Fibroblast of skin of right biceps (primary cell): ENCODE data around the gene DHRS7B.

Experiments used
- DNase-seq: peaks from one replicate; pipeline ENCODE4 v3.0.0-alpha.2; 2013

DHRS7B gene

DNA sequence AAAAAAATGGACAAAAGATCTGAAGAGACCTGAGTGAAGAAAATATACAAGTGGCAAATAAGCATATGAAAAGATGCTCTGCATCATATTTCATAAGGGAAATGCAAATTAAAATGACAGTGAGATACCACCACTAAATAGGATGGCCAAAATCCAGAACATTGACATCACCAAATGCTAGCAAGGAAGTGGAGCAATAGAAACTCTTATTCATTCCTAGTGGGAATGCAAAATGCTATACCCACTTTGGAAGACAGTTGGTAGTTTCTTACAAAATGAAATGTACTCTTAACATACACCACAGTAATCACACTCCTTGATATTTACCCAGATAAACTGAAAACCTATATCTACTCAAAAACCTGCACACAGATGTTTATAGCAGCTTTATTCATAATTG is 33.6 kb downstream of the DHRS7B start:
- DNase-seq: peak; percentile 15

DNA sequence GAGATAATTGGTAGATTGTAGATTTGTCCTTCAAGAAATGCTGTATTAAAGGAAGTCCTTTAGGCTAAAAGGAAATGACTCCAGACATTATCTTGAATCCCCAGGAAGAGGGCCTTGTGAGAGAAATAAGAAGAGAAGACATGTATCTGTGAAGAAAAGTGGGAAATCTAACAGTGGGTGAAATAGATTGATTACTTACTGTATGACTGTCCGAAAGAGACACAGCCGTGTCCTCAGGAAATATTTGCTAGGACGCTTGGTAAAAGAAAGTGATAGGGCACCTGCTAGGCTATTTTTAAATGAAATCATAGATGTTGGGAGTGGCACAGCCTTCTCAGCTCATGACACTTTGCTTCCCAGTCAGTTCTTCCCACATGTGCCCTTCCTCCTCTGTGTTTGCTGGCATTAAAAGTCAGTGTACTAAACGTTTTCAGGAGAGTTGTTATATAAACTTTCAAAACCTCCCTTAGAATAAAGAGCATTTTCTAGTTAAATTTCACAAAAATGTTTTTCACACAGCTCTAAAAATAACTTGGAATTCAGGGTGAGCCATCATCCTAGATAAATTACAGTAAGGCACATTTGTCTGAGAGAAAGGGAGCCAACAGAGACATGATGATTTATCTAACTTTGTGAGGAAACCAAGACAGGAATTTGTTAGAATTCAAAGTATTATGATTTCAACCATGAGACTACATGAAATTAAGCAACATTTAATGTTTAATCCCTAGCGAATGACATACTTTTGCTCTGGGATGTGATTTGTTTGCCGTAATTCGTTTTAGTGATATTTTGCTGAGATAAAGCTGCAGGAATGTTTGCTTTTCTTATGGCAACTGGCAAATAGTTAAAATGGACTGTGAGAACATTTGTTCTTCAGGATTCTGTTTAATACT is 35.0 kb downstream of the DHRS7B start:
- peak; percentile 85 for DNase-seq

DNA sequence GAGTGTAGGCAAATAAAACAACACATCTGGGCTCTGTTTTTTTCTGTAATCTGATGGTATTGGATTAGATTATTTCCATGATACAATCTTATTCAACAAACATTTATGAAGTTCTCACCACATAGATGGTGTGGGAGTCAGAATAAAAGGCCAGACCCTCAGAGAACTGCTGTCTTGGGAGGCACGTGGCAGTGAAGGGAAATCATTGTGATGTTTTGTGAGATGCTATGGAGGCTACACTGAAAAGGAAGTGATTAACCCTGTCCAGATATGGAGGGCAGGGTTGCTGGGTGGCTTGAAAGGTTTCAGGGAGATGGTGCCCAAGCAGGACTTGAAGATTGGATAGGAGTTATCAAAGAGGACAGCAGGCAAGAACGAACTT is 35.6 kb downstream of the DHRS7B start:
- DNase-seq: no peak

DNA sequence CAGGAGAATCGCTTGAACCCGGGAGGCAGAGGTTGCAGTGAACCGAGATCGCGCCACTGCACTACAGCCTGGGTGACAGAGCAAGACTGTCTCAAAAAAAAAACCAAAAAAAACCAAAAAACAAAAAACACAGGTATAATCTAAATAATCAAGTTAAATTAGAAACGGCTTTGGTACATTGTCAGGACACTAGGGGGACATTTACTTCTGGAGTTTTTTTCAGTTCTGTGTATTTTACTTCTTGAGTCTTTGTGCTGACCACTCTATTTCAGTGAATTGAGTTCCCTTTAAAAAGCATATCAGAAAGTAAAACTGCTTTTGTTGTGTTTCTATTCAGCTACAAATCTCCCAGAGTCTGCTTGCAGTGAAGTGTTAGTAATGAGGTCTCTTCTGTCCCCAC is 36.3 kb downstream of the DHRS7B start:
- no peak for DNase-seq

DNA sequence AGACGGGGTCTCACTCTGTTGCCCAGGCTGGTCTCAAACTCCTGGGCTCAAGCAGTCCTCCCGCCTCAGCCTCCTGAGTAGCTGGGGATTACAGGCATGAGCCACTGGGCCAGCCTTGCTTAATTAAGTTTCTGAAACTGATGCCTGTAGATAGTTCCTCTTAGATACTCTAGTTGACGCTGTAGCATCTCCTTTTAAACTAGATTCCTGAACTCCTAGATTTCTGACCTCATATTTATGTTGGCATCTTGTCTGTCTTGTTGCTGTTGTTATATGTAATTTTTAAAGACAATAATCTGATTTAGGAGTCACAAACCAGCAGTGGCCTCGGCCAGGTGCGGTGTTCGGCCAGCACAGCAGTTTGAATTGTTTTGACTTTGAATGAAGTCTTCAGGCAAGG is 37.5 kb downstream of the DHRS7B start:
- no peak for DNase-seq

DNA sequence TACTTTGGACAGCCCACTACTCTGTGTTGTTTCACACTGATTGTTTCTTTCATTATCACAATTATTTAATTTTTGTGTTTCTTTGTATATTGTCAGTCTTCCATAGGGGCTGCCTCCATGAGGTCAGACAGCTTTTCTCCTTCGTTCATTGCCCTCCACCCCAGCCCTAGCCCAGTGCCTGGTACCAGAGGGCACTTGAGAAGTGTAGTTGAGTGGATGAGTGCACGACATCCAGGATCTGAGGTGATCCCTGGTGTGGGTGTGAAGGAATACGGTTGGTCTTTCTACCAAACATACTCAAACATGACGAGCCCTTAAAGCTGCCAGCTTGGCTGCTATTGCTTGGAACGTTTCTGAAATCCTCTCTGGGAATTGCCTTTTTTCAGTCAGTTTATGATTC is 37.9 kb downstream of the DHRS7B start:
- DNase-seq: no peak

DNA sequence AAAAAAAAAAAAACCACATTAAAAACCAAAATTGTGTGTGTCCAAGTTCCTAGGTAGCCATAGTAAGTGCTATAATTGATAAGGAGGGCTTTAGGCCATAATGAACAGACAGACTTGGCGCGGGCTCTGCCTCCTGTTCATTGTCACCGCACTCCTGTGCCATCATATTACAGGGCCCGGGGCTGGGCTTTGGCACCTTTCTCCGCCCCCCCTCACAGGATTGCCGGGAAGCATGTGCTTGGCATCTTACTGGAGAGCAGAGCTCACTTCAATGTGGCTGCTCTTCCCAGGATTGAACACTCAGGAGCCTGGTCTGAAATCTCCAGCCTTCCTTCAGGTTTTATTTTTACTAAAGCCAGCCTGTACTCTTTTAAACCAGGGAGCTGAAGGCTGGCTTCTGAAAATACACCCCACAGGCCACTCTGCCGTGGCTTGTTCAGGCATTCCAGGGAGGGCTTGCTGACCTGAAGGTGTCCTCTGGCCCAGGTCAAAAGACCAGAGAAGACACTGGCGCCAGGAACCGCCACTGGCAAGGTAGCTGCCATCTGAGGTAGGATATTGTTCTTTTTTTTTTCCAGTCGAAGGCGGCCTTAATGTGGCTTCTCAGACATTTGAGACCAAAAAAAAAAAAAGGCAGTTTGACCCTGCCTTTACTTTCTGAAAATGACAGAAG is 39.3 kb downstream of the DHRS7B start:
- no peak for DNase-seq

DNA sequence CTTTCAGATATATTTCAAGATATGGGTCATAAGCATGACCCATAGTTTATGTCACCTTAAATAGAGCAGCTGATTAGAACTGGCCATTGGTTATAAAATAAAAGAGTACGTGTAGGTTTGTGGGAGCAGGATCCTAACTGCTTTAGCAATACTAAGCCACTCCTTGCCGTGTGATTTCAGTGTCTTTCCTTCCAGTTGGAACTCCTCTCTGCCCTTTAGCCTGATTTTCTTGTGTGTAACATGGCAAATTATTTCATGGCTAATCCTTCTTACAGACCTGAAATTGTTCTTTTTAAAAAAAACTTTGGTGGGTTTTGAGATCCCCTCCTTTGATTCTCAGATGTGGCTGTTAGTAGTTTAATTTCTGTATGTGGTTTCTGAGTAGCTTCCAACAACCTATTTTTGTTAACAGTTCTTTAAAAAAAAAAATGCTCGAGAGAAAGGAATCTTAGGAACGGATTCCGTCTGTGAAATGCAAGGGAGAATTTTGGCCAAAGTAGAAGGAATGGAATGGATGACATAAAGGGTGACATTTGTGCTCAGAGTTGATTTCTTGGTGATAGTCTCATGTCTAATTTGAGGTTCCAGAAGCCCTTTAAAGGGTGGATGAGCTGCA is 39.9 kb downstream of the DHRS7B start:
- DNase-seq: peak; percentile 76

DNA sequence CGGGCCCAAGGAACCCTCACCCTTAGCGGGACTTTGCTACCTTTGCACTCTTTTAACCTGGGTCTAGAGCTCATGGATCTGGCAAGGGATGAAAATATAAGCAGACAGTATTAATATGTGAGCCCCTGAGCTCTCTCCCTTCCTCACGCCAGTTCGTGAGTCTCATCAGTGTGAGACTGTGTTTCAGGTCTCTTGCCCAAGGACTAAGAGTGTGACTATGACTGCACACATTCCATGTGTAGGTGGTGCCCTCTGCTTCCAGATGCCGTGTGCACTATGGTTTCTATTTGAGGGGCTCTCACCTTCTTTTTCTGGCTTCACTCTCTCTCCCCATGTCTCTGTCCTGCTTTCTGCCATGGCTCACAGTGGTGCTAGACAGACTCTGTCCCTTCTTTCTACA is 40.5 kb downstream of the DHRS7B start:
- DNase-seq: peak; percentile 14

DNA sequence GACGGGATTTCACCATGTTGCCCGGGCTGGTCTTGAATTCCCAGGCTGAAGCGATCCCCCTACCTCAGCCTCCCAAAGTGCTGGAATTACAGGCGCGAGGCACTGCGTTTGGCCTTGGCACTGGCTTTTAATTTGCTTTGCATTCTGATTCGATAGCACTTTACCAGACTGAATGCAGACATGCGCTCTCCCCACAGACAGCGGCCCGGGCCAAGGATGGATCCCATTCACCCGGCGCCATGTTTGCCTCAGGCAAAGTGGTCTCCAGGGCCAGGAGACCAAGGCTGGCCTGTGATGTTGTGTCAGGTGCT is 41.7 kb downstream of the DHRS7B start:
- DNase-seq: no peak

DNA sequence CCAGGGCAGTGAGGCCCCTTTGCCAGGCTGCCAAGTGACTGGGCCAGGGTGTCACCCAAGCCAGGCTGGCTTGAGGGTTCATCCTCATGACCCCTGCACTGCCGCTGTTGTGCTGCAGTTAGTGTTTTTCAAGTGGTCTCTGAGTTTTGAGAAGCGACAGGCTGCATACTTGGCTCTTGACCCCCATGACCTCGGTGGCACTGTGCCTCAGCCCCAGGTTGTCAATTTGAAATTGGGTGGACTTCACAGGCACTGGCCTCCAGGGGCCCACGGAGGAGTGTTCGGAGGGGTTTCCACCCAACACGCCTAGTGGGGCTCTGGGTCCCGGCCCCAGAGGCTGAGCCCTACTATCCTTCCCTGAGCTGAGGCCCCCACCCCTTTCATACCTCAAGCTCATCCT is 42.7 kb downstream of the DHRS7B start:
- DNase-seq: no peak

DNA sequence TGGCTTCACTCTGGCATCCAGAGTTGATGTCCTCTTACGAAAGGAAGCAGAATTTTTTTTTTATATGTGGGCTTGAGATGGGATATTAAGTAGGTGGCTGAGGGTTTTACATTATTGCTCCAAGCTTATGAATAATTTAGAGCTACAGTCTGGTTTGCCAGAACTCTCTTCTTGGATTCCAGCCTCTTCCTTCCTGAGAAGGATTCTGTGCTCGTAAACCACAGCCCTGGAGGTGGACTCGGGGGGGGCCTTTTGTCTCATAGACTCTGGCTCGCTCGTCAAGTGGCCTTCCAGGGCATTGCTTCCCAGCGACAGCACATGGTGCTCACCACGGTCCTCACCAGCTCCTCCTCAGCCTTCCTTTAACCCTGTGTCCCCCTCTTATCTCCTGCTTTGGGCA is 44.0 kb downstream of the DHRS7B start:
- DNase-seq: no peak

DNA sequence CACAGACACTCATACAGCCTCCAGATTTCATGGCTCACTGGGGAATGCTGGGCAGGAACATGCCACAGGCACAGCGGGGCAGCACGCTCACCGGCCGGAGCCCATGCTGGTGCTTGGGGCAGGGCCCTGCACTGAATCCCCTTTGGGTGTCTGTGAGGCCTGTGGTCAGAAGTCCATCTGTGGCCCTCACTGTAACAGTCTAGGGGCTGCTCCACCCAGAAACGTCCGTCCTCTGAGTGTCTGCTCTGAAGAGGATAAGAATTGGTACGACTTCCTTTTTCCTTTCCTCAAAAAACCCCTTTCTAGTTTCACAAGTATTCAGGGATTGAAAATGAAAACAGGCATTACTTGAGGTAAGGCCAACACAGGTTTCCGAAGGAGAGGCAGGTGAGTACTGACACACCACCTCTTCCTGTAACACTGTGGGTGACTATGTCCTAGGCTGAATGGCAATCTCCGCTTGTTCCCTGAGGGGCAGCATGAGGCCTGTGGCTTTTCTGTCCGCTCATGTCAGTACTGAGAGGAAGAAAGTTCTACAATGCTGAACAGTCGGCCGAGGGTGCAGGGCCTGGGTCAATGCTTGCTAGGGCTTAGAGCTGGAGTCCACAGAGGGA is 44.7 kb downstream of the DHRS7B start:
- no peak for DNase-seq

DNA sequence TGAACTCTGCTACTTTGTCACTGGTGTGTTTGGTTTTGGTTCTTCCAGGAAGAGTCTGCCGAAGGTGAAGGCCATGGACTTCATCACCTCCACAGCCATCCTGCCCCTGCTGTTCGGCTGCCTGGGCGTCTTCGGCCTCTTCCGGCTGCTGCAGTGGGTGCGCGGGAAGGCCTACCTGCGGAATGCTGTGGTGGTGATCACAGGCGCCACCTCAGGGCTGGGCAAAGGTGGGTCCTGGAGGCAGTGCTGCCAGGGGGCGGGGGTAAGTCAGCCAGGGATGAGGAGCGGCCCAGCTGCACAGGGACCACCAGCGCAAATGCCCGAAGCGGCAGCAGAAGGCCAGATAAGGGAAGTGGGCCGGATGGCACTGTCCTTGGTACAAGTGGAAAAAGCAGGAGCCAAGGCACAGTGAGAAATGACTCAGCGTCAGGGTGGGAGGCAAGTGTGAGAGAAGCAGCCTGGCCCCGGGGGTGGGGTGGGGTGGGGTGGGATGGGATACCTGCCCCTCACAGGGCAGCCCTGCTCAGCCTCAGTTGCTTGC is 45.3 kb downstream of the DHRS7B start:
- DNase-seq: no peak

DNA sequence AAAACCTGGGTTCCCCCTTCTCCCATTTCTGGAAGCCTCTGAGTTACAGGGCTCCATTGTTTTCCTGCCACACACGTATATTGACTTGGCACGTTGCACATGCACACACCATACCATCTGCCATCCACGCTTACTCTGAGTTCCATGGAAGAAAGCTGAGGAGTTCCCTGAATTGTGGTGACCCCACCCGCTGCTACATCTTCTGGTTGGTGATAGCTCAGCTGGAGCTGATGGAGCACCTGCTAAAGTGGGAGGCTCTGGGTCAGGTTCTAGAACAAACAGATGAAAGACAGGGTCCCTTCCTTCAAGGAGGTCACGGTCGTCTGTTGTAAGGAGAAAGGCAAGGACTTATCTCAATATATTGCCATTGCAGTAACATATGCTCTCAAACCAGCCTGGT is 46.1 kb downstream of the DHRS7B start:
- DNase-seq: no peak

DNA sequence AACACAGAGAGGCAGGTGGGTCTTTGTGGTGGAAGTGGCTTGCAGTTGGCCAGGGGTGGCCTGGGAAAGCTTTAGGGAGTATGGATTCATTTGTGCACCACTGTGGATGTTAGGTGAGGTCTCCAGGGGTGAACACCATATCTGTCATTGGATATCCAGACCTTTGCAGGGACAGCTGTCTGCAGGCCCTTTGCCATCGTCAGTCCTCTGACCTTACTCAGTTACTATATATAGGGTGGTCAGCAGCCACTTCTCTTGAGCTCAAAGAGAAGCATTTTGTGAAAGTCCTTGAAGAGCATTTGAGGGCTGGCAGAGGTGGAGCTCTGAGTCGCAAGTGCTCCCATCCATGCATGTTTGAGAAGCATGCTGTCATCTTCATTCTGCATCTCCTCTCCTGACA is 46.8 kb downstream of the DHRS7B start:
- no peak for DNase-seq

DNA sequence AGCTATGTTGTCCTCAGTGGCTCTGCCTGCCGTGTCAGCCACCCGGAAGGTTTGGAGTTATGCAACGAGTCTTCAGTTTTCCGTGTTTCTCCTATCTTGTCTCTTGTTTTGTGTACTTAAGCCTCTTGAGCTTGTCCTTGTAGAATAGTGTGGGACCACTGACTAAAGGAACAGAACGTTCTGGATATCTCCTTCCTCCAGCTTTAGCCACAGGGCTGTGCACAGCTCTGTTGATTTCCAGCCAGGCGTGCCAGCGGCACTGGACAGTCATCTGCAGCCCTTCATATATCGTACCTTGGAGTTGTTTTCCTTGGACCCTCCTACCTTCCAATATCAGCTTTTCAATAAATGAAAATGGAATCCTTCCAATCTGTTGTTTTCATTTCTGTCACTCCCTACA is 47.4 kb downstream of the DHRS7B start:
- no peak for DNase-seq

DNA sequence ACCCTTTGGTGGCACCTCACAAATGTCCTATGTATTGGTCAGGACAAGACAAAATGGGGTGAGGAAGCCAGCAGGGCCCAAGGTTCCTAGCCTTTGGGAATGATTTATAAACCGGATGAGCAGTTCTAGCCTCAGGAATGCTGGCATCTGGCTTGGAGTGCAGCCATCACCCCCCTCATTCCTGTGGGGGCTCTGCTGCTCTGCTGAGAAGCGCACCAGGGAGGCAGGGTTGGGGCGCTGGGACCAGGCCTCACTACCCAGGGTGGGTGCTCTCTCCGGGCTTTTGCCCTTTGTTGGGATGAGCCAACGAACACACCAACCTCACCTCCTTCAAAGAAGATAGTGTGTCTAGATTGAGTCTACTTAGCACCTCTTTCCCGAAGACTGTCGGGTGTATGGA is 47.9 kb downstream of the DHRS7B start:
- peak; percentile 78 for DNase-seq

DNA sequence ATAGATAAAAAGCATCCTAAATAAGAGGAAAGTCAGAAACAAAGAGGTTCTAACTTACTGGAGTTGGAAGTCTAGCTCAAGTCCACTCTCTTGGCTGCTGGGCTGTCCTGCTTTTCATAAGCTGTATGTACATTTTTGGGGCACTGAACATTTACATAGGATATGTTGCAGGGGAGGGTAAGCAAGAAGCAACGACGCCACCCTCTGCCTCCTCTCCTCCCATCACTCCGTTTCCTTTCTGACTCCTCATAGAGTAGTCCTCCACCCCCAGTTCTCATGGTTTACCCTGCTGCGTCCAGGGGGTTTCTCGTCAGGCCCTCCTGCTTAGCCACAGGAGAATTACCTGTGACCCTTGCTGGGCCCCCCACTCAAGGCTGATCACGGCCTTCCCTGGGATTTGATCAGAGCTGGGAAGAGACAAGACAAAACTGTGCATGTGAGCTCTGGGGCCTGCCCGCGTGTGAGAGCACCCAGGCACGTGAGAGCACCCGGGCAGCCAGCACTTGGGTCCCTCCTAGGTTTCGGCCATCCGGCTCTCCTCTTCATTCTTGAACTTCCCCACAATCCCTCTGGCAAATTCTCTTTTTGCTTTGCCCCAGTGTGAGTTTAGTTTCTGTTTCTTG is 50.1 kb downstream of the DHRS7B start:
- DNase-seq: no peak

DNA sequence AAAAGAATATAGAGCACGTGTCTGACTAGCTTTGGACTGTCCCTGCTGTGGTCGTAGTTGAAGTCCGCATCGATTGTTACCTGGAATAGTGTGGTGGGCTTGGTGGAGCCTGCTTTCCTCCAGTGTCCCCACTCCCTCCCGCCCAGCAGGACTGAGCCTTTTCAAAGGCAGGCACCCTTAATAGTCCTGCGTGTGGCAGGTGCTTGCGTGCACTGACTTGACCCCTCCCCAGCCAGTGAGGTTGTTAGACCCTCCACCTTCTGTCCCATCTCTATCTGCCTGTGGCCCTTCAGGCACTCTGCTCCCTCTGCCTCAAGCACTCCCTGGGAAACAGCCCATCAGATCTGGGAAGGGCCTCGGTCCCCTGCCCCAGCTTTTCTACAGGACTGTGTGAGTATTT is 50.6 kb downstream of the DHRS7B start:
- no peak for DNase-seq

DNA sequence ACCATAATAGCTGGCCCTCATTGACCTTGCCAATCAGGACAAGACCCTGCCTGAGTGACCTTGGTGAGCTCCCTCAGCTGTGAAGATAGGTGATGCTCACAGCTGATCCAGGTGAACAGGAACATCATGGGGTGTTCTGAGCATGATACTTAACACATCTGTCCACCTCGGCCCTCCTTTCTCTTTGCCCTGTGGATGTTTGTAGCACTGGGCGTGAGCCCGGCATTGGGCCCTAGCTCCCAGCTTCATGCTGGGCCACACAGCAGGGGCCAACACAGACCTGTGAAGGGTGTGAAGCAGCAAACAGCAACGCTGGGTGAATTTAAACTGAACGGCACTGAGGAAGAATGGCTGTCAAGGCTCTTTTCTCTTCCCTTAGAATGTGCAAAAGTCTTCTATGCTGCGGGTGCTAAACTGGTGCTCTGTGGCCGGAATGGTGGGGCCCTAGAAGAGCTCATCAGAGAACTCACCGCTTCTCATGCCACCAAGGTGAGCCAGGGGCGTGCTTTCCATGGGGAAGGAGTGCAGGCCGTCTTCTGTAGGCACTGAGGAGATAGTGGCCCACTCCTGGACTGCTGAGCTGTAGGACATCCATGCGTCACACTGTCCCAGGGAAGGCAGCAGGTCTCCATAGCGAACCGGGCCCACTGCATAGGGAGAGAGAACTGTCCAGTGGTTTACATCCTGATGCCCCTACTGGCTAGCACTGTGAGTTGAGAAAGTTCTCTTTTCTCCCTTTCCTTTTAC is 51.3 kb downstream of the DHRS7B start:
- no peak for DNase-seq

DNA sequence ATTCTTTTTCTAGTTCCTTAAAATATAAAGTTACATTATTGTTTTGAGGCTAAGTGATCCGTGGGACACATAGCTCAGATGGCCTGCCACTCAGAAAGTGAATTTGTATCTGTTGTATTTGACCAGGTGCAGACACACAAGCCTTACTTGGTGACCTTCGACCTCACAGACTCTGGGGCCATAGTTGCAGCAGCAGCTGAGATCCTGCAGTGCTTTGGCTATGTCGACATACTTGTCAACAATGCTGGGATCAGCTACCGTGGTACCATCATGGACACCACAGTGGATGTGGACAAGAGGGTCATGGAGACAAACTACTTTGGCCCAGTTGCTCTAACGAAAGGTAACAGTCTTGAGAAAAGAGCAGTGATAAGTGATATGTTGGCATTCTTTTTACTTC is 56.7 kb downstream of the DHRS7B start:
- DNase-seq: no peak
